Upper lobe of right lung (tissue), 1 donor: ENCODE data around the gene CDC42EP1. TPM values are rescaled to one million over a fixed set of nuclear protein-coding genes. Genes with fewer than 3 reads are reported as not detected.
"Not testable (repeated sequence)": the region's sequence is repeated elsewhere in the genome, so short reads cannot be mapped to it uniquely, and the experiment has no call there.

Experiments
- ATAC-seq: fragments of 200-7000 bp; cut with Tn5 transposase; one replicate; pipeline ENCODE4 v1.9.1; 2020; ENCODE audit warnings: mild to moderate bottlenecking, moderate library complexity
- DNase-seq: peaks from one replicate; pipeline ENCODE4 v3.0.0-alpha.2; 2020
- H3K27ac ChIP-seq: fragments of 200-600 bp; one replicate; pipeline ENCODE4 v1.8.0; 2022
- H3K27me3 ChIP-seq: fragments of 200-600 bp; one replicate; pipeline ENCODE4 v1.8.0; 2022; ENCODE audit warnings: mild to moderate bottlenecking
- H3K36me3 ChIP-seq: fragments of 200-600 bp; one replicate; pipeline ENCODE4 v1.8.0; 2022
- H3K4me1 ChIP-seq: fragments of 200-600 bp; one replicate; pipeline ENCODE4 v1.8.0; 2022
- H3K4me3 ChIP-seq: fragments of 200-600 bp; one replicate; pipeline ENCODE4 v1.8.0; 2022; ENCODE audit warnings: mild to moderate bottlenecking
- H3K9me3 ChIP-seq: fragments of 200-600 bp; one replicate; pipeline ENCODE4 v1.8.0; 2022
- intact Hi-C: fragments of 100-400 bp; cut with DNase I; formaldehyde crosslinking; loops from one replicate; pipeline ENCODE4 v1.11.0; 2022
- total RNA-seq: library from RNA; stranded (reverse); fragmentation: NEBNext Ultra II Directional; extraction: Animal tissue kit (Norgen Biotek cat#: 25700); gene quantifications from one replicate; pipeline ENCODE4 v1.2.1, GENCODE V29; 2021
- TF ChIP-seq, protein P1 (sequence below): fragments of 200-600 bp; IDR thresholded peaks from one replicate; pipeline ENCODE4 v1.8.0; 2022; ENCODE audit warnings: antibody characterized with exemption
- donor health status: DM: no; HTN: yes; CAD: no; lungs with severe emphysema.

CDC42EP1 gene
- total RNA-seq, 1 donor from 2014 or later, result 73.9 TPM

- no peak overlapping the region for H3K27ac ChIP-seq
- H3K27me3 ChIP-seq, result no peaks in the 10 kb centered on the region
- TF ChIP-seq, protein P1, sequence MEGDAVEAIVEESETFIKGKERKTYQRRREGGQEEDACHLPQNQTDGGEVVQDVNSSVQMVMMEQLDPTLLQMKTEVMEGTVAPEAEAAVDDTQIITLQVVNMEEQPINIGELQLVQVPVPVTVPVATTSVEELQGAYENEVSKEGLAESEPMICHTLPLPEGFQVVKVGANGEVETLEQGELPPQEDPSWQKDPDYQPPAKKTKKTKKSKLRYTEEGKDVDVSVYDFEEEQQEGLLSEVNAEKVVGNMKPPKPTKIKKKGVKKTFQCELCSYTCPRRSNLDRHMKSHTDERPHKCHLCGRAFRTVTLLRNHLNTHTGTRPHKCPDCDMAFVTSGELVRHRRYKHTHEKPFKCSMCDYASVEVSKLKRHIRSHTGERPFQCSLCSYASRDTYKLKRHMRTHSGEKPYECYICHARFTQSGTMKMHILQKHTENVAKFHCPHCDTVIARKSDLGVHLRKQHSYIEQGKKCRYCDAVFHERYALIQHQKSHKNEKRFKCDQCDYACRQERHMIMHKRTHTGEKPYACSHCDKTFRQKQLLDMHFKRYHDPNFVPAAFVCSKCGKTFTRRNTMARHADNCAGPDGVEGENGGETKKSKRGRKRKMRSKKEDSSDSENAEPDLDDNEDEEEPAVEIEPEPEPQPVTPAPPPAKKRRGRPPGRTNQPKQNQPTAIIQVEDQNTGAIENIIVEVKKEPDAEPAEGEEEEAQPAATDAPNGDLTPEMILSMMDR, result no peak
- ATAC-seq (no peak), DNase-seq (no peak)
- H3K36me3 ChIP-seq, result no peaks in the 10 kb centered on the region
- intact Hi-C loops, result no loop called here
- H3K4me3 ChIP-seq, result no peak overlapping the region
- H3K4me1 ChIP-seq, result peaks cover 14% of the 10 kb centered on the region
- no peaks in the 10 kb centered on the region for H3K9me3 ChIP-seq
Observed at GRCh38 chr22:37522482-37522881, 37.8 kb upstream of the CDC42EP1 start.

DNA sequence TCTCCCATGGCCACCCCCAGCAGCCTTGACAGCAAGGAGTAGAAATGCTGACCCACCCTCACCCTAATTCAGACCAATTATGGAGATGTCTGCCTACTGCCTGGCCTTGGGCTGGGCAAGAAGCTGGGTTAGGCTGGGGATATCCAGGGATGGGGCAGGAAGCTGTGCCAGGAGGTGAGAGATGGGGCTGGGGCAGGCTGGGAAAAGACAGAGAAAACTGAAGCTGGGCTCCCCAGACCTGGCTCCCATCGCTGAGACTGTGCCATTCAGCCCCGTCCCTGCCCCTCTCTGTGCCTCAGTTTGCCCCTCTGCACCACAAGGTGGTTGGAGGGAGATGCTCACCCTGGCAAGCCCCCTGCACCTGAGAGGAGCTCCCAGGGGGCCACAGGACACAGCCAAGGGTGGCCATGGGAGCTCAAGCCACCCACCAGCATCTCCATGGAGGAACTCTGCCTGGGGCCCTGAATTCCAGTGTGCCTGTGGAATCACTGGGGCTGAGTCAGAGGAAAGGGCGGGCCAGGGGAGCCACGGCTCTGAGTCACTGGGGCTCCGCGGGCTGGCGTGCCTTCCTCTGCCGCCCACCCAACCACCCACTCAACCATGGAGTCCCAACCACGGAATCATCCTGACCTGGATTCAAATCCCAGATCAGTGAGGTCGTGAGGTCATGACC lies 35.1 kb upstream of the CDC42EP1 start:
- DNase-seq (no peak), ATAC-seq (peak; percentile 64)
- Histone ChIP-seq H3K27me3 (no peaks in the 10 kb centered on the region), H3K9me3 (no peaks in the 10 kb centered on the region), H3K4me3 (no peak overlapping the region), H3K27ac (no peak overlapping the region), H3K36me3 (no peaks in the 10 kb centered on the region), H3K4me1 (peaks cover 5% of the 10 kb centered on the region)
- intact Hi-C loops, result no loop called here
- TF ChIP-seq, protein P1, result no peak

- intact Hi-C loops, result no loop called here
- no peaks in the 10 kb centered on the region for H3K9me3 ChIP-seq
- H3K4me3 ChIP-seq, result no peak overlapping the region
- no peak overlapping the region for H3K27ac ChIP-seq
- ATAC-seq, result no peak
- no peak for DNase-seq
- TF ChIP-seq, protein P1, result no peak
- H3K27me3 ChIP-seq, result no peaks in the 10 kb centered on the region
- peaks cover 5% of the 10 kb centered on the region for H3K4me1 ChIP-seq
- H3K36me3 ChIP-seq, result no peaks in the 10 kb centered on the region
Observed at GRCh38 chr22:37525746-37526350, 34.4 kb upstream of the CDC42EP1 start.

DNA sequence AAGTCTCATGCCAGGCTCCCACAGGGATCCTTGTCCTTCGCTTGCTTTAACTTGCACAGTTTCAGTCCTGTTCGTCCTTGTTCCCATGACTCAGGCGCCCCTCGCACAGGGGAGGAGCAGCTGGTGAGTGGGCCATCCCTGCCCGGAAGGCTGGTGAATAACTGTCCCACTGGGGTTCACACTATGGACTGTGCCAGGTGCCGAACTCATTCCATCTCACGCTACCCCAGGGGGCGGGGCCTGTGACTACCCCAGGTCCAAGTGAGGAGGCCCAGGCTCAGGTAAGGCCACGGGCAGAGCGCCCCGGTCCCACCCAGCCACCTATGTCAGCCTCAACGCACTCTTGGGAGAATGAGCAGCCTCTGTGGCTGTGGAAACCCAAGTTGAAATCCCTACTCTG lies 33.9 kb upstream of the CDC42EP1 start:
- H3K36me3 ChIP-seq, result no peaks in the 10 kb centered on the region
- intact Hi-C loops, result no loop called here
- no peaks in the 10 kb centered on the region for H3K27me3 ChIP-seq
- DNase-seq (no peak), ATAC-seq (peak; percentile 19)
- peaks cover 5% of the 10 kb centered on the region for H3K4me1 ChIP-seq
- H3K27ac ChIP-seq, result no peak overlapping the region
- no peaks in the 10 kb centered on the region for H3K9me3 ChIP-seq
- no peak overlapping the region for H3K4me3 ChIP-seq
- TF ChIP-seq, protein P1, result no peak

DNA sequence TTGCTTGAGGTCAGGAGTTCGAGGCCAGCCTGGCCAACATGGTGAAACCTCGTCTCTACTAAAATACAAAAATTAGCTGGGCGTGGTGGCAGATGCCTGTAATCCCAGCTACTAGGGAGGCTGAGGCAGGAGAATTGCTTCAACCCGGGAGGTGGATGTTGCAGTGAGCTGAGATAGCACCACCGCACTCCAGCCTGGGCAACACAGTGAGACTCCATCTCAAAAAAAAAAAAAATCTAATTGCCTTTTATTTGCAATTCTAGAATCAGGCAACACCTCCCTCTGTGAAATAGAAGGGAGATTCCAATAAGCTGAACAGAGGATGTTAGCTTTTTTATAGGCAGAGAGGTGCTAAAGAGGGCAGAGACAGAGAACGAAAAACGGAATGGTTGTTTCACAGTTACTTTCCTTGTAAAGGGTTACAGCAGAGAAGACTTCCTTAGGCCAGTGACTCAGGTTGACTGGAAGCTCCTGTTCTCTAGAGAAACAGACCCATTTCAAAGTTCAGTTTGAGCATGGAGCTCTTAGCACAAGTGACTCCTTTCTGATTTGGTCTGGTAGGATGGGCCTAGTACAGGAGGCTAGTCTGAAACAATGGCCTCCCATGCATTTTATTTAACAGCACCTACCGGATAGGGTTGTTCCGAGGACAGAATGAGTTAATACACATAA lies 33.1 kb upstream of the CDC42EP1 start:
- intact Hi-C loops, ATAC-seq, H3K27me3 ChIP-seq, H3K27ac ChIP-seq, H3K4me1 ChIP-seq, H3K4me3 ChIP-seq, H3K36me3 ChIP-seq, DNase-seq, H3K9me3 ChIP-seq: not testable (repeated sequence)

DNA sequence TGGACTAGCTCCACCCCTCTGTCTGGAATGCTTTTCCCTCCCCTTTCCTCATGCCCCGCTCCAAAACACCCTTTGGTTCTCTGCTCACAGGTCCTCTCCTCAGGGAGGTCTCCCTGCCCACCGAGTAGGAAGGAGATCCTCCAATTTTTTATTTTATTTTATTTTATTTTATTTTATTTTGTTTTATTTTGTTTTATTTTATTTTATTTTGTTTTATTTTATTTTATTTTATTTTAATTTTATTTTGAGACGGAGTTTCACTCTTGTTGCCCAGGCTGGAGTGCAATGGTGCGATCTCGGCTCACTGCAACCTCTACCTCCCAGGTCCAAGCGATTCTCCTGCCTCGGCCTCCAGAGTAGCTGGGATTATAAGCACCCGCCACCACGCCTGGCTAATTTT lies 32.3 kb upstream of the CDC42EP1 start:
- H3K36me3 ChIP-seq, H3K9me3 ChIP-seq, H3K4me1 ChIP-seq, DNase-seq, ATAC-seq, H3K27me3 ChIP-seq, H3K4me3 ChIP-seq, H3K27ac ChIP-seq, intact Hi-C loops: not testable (repeated sequence)
